Esophagus squamous epithelium (tissue), 4 donors: ENCODE data around the gene INSM1.

ENCODE experiments used
- CTCF ChIP-seq, 6 experiments: fragments of 450-650 bp in 4 of 6; fragments of 200-600 bp in 2 of 6; sonication (generic) in 2 of 6; IDR thresholded peaks; one replicate each; pipeline ENCODE4 v1.5.1; 2016 to 2019; ENCODE audit warnings: antibody characterized with exemption in 6 of 6, mild to moderate bottlenecking in 4 of 6, moderate library complexity in 4 of 6
- POLR2A ChIP-seq, 4 donors: fragments of 450-650 bp; IDR thresholded peaks; one replicate each; pipeline ENCODE4 v1.6.1; 2017; ENCODE audit warnings: antibody characterized with exemption in 4 of 4, mild to moderate bottlenecking in 4 of 4, moderate library complexity in 3 of 4

GRCh38 chr20:20390393-20390792 is 22.5 kb downstream of the INSM1 start:
- TF ChIP-seq POLR2A (IDR thresholded peaks at IDR 0.05): no peak
- TF ChIP-seq CTCF (IDR thresholded peaks at IDR 0.05): no peak
